Subcutaneous adipose tissue (tissue), 4 donors: ENCODE measurements around the gene RFC3. TPM values are rescaled to one million over a fixed set of nuclear protein-coding genes. Genes with fewer than 3 reads are reported as not detected.

Experiments used
- total RNA-seq, 4 donors: library from RNA; depleted of rRNA; stranded (reverse); fragments of >200 nt; gene quantifications; one replicate each; pipeline ENCODE4 v1.1.0, GENCODE V29; 2016
- TF ChIP-seq, protein P1 (sequence below): fragments of 450-650 bp; IDR thresholded peaks from one replicate; pipeline ENCODE4 v1.5.1; 2016; ENCODE audit warnings: low read depth, mild to moderate bottlenecking, control low read depth, antibody characterized with exemption, moderate library complexity

Gene RFC3
- total RNA-seq, 4 donors from 2014 or later = 5.7 to 10.4 (median 8.0) TPM

DNA sequence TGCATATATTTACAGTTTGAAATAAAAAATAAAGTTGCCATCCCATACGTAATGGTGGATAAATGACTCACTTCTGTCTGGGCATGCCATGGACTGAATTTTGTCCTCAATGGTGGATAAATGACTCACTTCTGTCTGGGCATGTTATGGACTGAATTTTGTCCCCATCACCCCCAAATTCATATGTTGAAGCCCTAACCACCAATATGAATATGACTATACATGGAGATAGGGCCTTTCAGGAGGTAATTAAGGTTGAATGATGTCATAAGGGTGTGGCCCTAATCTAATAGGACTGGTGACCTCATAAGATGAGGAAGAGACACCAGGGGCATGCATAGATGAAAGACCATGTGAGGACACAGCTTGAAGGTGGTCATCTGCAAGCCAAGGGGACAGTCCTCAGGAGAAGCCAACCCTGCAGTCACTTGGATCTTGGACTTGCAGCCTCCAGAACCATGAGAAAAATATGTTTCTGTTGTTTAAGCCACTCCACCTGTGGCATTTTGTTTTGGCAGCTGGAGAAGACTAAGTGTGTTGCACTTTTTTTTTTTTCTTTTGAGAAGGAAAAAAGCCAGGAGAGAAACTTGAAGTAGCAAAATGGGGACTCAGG lies 41.8 kb downstream of the RFC3 start:
- TF ChIP-seq, protein P1, sequence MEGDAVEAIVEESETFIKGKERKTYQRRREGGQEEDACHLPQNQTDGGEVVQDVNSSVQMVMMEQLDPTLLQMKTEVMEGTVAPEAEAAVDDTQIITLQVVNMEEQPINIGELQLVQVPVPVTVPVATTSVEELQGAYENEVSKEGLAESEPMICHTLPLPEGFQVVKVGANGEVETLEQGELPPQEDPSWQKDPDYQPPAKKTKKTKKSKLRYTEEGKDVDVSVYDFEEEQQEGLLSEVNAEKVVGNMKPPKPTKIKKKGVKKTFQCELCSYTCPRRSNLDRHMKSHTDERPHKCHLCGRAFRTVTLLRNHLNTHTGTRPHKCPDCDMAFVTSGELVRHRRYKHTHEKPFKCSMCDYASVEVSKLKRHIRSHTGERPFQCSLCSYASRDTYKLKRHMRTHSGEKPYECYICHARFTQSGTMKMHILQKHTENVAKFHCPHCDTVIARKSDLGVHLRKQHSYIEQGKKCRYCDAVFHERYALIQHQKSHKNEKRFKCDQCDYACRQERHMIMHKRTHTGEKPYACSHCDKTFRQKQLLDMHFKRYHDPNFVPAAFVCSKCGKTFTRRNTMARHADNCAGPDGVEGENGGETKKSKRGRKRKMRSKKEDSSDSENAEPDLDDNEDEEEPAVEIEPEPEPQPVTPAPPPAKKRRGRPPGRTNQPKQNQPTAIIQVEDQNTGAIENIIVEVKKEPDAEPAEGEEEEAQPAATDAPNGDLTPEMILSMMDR = no peak

DNA sequence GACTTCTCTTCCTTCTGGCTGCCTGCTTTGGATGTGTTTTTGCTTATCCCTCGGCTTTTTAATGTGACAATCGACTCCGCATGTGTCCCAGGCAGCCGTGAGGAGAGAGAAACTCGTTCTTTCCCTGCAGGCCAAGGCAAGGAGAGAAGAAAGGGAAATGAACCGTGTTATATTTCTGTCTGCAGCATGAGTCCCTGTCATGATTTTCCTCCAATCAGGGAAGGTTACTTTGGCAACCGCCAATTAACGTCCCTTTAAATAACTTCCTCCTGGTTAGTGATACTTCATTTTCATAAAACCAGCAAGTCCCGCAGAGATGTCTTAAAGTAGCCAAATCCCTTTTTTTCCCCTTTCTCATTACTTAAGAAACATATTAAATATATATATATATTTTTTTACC lies 42.6 kb downstream of the RFC3 start:
- TF ChIP-seq, protein P1 = no peak

DNA sequence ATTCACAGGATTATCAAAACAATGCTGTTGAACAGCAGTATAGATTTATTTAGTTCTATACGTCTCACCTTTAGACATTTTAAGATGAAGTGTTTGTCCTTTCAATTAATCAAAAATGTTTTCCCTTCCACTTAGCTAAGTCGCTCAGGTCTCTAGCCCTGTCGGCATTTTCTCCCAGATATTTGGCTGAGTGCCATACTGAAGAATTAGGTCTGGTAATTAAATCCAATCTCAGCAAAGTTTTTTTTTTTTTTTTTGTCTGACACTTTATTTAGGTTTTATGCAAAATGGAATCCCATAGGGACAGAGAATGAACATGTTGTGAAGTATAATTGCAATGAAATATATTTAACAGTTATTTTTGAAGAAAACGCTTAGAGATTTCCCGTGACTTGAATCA lies 44.1 kb downstream of the RFC3 start:
- TF ChIP-seq, protein P1 = no peak

DNA sequence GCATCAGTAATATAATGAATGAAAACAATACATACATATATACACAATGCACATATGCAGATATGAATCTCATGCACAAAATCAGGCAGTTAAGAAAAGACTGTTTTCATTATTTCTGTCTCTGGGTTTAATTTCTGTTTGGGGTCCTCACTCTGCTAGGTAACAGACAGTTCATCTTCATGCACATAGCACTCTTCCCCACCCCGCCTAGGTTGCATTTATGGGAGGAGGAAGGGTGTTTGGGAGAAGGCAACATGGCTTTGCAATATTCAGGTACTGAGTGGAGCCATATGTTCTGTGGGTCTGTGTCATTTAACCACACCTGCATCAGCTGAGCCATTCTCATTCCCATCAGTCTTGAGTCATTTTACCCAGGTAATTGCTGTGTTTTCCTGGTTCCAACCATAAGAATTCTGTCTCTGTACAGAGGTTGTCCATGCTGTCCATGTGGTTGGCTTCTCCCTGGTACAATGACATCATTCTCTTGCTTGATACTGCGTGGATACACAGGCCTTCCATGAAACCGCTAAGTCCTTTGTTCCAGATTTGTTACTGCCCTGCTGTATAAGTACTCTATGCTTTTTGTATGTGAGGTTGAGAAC lies 45.3 kb downstream of the RFC3 start:
- TF ChIP-seq, protein P1 = no peak

DNA sequence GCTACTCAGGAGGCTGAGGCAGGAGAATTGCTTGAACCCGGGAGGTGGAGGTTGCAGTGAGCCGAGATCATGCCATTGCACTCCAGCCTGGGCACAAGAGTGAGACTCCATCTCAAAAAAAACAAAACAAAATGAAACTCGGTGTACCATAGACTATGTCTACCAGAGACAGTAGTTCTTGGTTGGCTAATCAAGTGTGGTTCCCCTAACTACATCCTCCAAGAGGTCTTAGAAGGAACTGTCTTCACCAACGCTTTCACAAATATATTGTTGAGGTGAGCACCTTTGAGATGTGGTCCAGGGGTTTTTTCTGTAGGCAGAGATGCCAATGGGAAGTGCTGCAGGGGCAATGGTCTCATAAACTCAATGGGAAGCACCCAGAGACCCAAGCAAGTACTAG lies 48.0 kb downstream of the RFC3 start:
- TF ChIP-seq, protein P1 = no peak

DNA sequence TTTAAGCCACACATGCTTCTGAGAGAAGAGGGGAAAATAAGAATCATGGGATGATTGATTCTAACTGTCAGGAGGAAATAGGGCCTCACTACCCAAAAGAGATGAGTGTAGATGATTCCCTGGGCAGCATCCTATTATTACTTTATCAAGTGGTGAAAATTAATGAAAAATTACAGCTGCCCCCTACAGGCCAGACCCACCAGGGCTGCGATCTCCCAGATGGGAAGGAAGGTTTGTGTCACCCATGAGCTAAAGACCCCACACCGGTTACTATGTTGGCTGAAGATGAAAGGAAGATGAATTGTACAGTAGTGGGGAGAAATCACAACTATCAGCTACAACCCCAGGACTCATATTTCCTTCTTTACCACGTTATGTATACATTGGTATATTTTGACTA lies 49.5 kb downstream of the RFC3 start:
- TF ChIP-seq, protein P1 = no peak

DNA sequence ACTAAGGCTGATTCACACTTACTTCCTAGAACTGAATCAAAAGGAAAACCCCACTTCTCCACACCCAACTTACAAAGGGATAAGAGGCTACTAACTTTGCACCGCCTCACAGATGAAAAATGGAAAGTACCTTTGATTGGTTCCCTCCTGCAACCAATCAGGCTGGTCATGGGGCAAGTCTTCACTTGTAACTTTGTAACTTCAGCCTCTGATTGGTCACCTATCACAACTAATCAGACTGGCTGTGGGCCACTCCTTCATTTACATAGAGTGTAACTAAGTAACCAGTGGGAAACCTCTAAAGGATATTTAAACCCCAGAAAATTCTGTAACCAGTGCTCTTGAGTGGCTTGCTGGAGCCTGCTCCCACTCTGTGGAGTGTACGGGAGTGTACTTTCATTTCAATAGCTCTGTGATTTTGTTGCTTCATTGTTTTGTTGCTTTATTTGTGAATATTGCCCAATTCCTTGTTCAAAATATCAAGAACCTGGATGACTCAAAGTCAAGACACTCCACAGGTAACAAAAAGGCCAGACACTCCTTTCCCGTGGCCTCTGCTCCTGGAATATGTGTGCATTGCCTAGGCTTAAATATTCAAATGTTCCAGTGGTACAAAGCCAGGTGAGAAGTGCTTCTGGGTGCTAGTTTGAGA lies 50.5 kb downstream of the RFC3 start:
- TF ChIP-seq, protein P1 = no peak
